GM20431 (cell line): ENCODE data around the gene PCYT1B.
"Not testable (repeated sequence)": the region's sequence is repeated elsewhere in the genome, so short reads cannot be mapped to it uniquely, and the experiment has no call there.

Experiments
- in situ Hi-C: fragments of 300-500 bp; cut with MseI, MboI; formaldehyde crosslinking; loops from one replicate; pipeline ENCODE4 v1.15.0; 2020; ENCODE audit warnings: low sequenced_read_pairs; ENCODE audit not compliant: unreplicated experiment

The PCYT1B gene

GRCh38 chrX:24647257-24648058 lies at the start of gene PCYT1B:
PCYT1B (minus strand) TSS chrX:24647347; CDS start chrX:24647105, 242 bp downstream.
- in situ Hi-C loops, result no loop called here

GRCh38 chrX:24696294-24696693 lies 49.1 kb upstream of the PCYT1B start:
- in situ Hi-C loops, result no loop called here

DNA sequence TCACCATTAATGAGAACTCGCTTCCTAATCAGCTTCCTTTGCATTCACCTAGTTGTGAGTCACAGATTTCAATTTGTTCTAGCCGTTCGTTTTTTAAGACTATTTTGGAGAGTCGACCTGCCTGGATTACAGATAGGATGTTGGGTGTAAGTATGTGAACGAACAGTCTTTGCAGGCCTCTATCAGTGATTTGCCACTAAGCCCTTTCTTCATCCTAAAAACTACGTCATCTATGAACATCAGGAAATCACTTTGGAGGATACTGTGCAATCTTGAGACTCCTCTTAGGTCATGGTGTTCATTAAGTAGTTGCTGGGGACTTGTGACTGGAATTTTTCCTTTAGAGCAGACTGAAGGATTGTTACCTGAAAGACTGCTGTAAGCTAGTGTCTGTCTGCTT lies 47.7 kb upstream of the PCYT1B start:
- in situ Hi-C loops, result no loop called here

- in situ Hi-C loops, result no loop called here
These were observed 46.5 kb upstream of the PCYT1B start, which contains the start of gene POLA1 for GRCh38 chrX:24693453-24694202. POLA1 (plus strand) TSS chrX:24693918; CDS start chrX:24693962, 44 bp downstream.

DNA sequence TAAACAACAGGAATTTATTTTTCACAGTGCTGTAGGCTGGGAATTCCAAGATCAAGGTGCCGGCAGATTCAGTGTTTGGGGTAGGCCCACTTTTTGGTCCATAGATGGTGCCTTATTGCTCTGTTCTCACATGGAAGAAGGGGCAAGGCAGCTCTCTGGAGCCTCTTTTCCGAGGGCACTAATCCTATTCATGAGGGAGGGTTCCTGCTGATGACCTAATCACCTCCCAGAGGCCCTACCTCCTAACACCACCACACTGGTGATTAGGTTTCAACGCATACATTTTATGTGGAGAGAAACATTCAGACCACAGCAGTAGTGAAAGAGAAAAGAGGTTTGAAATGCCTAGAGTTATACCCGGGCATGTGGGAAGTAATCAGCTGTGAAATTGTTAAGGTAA lies 45.2 kb upstream of the PCYT1B start:
- in situ Hi-C loops, result no loop called here

GRCh38 chrX:24684048-24684447 lies 36.9 kb upstream of the PCYT1B start:
- in situ Hi-C loops, result no loop called here

- in situ Hi-C loops, result no loop called here
These were observed 35.7 kb upstream of the PCYT1B start for GRCh38 chrX:24682739-24683432.

- in situ Hi-C loops, result no loop called here
These were observed 29.4 kb upstream of the PCYT1B start for GRCh38 chrX:24676403-24677024.

GRCh38 chrX:24673424-24673823 lies 26.3 kb upstream of the PCYT1B start:
- in situ Hi-C loops, result no loop called here

DNA sequence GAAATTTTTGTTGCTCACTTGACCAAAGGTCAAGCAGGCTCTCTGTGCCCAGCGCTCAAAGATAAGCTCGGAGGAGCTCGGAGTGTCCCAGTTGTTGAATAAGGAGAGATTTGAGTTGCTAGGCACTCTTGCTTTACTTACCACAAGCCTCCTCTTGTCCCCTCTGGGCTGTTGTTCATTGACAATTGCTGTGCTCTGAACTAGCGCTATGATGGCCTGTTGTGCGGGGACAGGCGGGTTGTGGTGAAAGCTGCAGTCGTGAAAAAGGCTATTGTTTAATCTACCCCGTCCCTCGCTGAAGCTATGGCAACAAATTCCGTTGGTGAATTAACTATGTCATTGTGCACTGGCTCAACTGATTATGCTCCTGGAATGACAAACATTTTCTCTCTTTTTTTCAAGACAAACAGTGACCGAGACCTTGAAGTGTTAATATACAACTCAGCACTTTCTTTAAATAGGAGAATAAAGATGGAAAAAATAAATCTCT lies 25.6 kb upstream of the PCYT1B start:
- in situ Hi-C loops, result no loop called here

GRCh38 chrX:24668111-24668510 lies 21.0 kb upstream of the PCYT1B start:
- in situ Hi-C loops, result no loop called here

DNA sequence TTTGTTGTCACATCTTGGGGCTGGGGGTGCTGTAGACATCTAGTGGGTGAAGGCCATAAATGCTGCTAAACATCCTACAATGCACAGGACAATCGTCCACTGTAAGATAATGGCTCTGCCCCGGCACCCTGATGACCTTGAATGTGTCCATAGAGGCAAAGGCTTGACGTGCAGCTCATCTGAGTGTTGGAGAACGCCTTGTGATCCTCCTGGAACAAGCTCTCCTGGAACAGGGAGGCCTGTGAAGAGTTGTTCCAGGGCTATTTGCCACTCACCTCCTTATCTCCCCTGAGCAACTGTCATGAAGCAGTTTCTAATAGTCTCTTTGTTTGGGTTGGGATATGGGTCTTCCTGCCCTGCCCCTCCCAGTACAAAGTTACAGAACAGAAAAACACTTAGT lies 15.2 kb upstream of the PCYT1B start:
- in situ Hi-C loops, result no loop called here

GRCh38 chrX:24661292-24661691 lies 14.1 kb upstream of the PCYT1B start:
- in situ Hi-C loops, result no loop called here

DNA sequence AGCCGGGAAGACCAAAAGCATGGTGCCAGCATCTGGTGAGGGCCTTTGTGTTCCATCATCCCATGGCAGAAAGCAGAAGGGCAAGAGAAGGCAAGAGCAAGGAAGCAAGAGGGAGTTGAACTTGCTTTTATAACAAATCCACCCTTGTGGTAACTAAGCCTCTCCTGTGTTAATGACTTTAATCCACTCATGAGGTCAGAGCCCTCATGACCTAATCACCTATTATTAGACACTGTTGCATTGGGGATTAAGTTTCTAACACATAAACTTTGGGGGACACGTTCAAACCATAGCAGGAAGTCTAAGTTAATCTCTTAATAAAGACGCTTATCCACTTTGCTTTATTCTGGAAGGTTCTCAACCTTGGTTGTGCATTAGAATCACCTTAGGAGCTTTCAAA lies 12.5 kb upstream of the PCYT1B start:
- in situ Hi-C loops, result no loop called here

GRCh38 chrX:24659106-24659505 lies 12.0 kb upstream of the PCYT1B start:
- in situ Hi-C loops, result no loop called here

GRCh38 chrX:24658421-24658820 lies 11.3 kb upstream of the PCYT1B start:
- in situ Hi-C loops, result no loop called here

- in situ Hi-C loops, result no loop called here
These were observed 10.7 kb upstream of the PCYT1B start for GRCh38 chrX:24657671-24658386.

DNA sequence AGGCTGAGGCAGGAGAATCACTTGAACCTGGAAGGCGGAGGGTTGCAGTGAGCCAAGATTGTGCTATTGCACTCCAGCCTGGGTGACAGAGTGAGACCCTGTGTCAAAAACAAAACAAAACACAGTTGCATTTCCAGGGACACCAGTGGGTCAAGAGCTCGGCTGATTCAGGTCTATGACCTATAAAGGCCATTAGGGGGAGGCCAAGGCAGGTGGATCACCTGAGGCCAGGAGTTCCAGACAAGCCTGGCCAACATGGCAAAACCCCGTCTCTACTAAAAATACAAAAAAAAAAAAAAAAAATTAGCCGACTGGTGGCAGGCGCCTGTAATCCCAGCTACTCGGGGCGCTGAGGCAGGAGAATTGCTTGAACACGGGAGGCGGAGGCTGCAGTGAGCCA lies 8.5 kb upstream of the PCYT1B start:
- in situ Hi-C loops, result not testable (repeated sequence)

GRCh38 chrX:24651783-24652182 lies 4.6 kb upstream of the PCYT1B start:
- in situ Hi-C loops, result no loop called here

- in situ Hi-C loops, result no loop called here
These were observed 1.3 kb upstream of the PCYT1B start for GRCh38 chrX:24648495-24648894.
